Ovary (tissue), 3 donors: ENCODE results near the gene MAST3.

Experiments
- CTCF ChIP-seq, 3 donors: fragments of 450-650 bp in 2 of 3; fragments of 200-600 bp in 1 of 3; IDR thresholded peaks; one replicate each; pipeline versions ENCODE4 v1.5.1 to v1.8.0; 2016 to 2022; ENCODE audit warnings: antibody characterized with exemption in 3 of 3, mild to moderate bottlenecking in 1 of 3
- EP300 ChIP-seq: sonication (generic); formaldehyde crosslinking; IDR thresholded peaks from one replicate; pipeline ENCODE4 v1.6.1; 2017; ENCODE audit warnings: antibody characterized with exemption
- POLR2A ChIP-seq: fragments of 450-650 bp; IDR thresholded peaks from one replicate; pipeline ENCODE4 v1.6.1; 2017; ENCODE audit warnings: antibody characterized with exemption, mild to moderate bottlenecking, moderate library complexity
- donor health status: DM: no; HTN: no; CAD: no.

DNA sequence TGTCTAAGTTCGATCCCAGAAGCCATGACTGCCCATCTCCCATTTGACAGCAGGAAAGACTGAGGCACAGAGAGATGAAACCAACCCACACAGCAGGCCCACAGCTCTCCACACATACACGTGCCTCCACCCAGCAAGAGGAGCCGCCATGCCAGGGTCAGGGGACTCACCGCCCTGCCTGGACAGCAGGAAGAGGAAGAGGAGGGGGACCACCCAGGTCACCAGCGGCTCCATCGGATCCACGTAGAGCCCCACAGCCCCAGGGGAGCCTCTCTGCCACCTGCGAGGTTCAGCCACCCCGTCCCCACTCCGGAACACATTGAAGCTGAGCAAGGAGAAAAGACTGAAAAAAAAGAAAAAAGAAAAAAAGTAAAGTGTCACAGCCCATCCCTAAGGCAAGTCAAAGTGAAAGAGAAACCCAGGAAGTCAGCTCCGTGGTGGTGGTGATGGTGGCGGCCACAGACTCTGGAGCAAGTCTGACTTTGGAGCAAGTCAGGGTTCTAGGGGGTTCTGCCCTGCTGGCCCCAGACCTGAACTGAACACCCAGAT lies 10.9 kb upstream of the MAST3 start, which contains the start of gene IL12RB1:
- no peak for TF ChIP-seq EP300
- TF ChIP-seq CTCF (IDR thresholded peaks at IDR 0.05) = no peak
- no peak for TF ChIP-seq POLR2A
